ENCODE measurements around the gene ADM5. TPM values are rescaled to one million over a fixed set of nuclear protein-coding genes. Genes with fewer than 3 reads are reported as not detected.

The ADM5 gene
- total and polyA plus RNA-seq, 2 donors (not counting 1 experiment from before 2014, with no cell fraction given): 0.06 to 0.33 TPM

DNA sequence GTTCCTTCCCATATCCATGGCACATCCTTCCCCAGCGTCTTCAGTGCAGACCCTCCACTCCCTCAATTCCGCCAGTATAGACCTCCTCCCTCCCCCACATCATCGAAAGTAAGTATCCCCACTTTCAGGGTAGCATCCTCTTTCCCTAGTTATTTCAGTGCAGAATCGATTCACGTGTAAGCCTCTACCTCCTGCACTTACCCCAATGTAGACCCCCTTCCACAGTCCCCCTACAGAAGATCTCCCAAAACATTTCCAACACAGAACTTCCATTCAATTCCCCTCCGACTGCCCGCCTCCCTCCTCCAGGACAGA is 24.4 kb upstream of the ADM5 start:
- no peak for DNase-seq (ENCODE audit: low read depth in 2 of 2)
- peaks cover 16% of the 10 kb centered on the region for H3K79me2 ChIP-seq (ENCODE audit: control insufficient read depth, insufficient read depth, low read length)
- TF ChIP-seq, protein P1, sequence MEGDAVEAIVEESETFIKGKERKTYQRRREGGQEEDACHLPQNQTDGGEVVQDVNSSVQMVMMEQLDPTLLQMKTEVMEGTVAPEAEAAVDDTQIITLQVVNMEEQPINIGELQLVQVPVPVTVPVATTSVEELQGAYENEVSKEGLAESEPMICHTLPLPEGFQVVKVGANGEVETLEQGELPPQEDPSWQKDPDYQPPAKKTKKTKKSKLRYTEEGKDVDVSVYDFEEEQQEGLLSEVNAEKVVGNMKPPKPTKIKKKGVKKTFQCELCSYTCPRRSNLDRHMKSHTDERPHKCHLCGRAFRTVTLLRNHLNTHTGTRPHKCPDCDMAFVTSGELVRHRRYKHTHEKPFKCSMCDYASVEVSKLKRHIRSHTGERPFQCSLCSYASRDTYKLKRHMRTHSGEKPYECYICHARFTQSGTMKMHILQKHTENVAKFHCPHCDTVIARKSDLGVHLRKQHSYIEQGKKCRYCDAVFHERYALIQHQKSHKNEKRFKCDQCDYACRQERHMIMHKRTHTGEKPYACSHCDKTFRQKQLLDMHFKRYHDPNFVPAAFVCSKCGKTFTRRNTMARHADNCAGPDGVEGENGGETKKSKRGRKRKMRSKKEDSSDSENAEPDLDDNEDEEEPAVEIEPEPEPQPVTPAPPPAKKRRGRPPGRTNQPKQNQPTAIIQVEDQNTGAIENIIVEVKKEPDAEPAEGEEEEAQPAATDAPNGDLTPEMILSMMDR (conservative IDR thresholded peaks at IDR 0.05 in 1 of 2, IDR thresholded peaks at IDR 0.05 in 1 of 2; ENCODE audit: low read depth in 1 of 2, low read length in 2 of 2): no peak
- no peak for TF ChIP-seq EZH2 (IDR thresholded peaks at IDR 0.05; ENCODE audit: low read length, missing control alignments)
- H3K36me3 ChIP-seq (ENCODE audit: control insufficient read depth, insufficient read depth, low read length): peaks cover 13% of the 10 kb centered on the region
- H3K27ac ChIP-seq (ENCODE audit: insufficient read depth, low read length): peak overlapping the region; percentile 89
- H3K27me3 ChIP-seq (ENCODE audit: control insufficient read depth, insufficient read depth, low read length): no peaks in the 10 kb centered on the region
- peak overlapping the region; percentile 86 for H2AFZ ChIP-seq (ENCODE audit: low read length)
- H3K4me1 ChIP-seq (ENCODE audit: control insufficient read depth, extremely low read depth, insufficient read depth, low read length): peaks cover 5% of the 10 kb centered on the region
- H4K20me1 ChIP-seq (ENCODE audit: control insufficient read depth, extremely low read depth, insufficient read depth, low read length): no peaks in the 10 kb centered on the region
- H3K9me3 ChIP-seq (ENCODE audit: control insufficient read depth, insufficient read depth, low read depth, low read length): no peaks in the 10 kb centered on the region
- H3K4me2 ChIP-seq (ENCODE audit: extremely low read depth, insufficient read depth, low read length): peak overlapping the region; percentile 92
- peak overlapping the region; percentile 77 to 99 (median 90) for H3K4me3 ChIP-seq (replicated peaks in 1 of 4; ENCODE audit: control extremely low read depth in 1 of 4, insufficient read depth in 1 of 4, low read depth in 3 of 4, low read length in 4 of 4)
- peak overlapping the region; percentile 77 for H3K9ac ChIP-seq (ENCODE audit: insufficient read depth, low read length)

DNA sequence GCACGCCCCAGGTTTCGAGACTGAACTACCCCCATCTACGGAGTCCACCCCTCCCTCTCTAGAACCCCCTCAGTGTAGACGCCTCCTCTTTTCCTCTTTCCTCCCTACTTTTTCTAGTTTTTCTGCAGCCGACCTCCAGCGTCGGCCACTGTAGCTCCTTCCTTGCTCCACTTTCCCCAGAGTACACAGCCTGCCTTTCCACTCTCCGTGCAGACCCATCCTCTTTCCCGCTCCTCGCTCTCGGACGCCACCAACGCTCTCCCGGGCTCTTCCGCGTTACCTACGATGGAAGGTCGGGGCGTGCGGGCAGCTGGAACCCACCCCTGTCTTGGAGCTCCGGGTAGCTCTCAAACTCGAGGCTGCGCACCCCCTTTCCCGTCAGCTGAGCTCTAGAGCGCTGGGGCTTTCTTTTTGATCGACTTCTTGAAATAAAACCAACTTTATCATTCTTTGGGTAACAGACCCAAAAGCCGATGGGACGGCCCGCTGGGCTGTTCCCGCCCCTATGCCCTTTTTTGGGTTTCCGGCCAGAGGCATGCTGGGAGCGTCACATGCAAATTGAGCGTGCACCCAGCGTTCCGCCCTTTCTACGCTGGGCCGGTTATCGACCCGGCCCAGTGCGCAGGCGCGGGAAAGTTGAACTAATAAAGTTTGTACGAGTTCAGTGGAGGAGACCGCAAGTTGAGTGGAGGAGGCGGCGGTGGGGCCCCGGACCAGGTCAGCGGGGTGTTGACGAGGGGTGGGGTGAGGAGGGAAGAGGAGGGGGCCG is 23.9 kb upstream of the ADM5 start, which contains the start of the genes BCL2L12 and IRF3:
Gene BCL2L12, plus strand, starts transcription at position 583 of the 769 bp plus-strand sequence. CDS start 760 bp downstream, outside the sequence.
Gene IRF3, minus strand, starts transcription at position 507 of the 769 bp plus-strand sequence. CDS start 1,019 bp downstream, outside the sequence.
- H3K27me3 ChIP-seq (ENCODE audit: control insufficient read depth, insufficient read depth, low read length): no peaks in the 10 kb centered on the region
- no peaks in the 10 kb centered on the region for H3K9me3 ChIP-seq (ENCODE audit: control insufficient read depth, insufficient read depth, low read depth, low read length)
- peak within 1 kb of the TSS; percentile 77 to 99 (median 90) for H3K4me3 ChIP-seq (replicated peaks in 1 of 4; ENCODE audit: control extremely low read depth in 1 of 4, insufficient read depth in 1 of 4, low read depth in 3 of 4, low read length in 4 of 4)
- H4K20me1 ChIP-seq (ENCODE audit: control insufficient read depth, extremely low read depth, insufficient read depth, low read length): no peaks in the 10 kb centered on the region
- H3K36me3 ChIP-seq (ENCODE audit: control insufficient read depth, insufficient read depth, low read length): peaks cover 10% of the 10 kb centered on the region
- H3K4me1 ChIP-seq (ENCODE audit: control insufficient read depth, extremely low read depth, insufficient read depth, low read length): peaks cover 5% of the 10 kb centered on the region
- TF ChIP-seq, protein P1 (conservative IDR thresholded peaks at IDR 0.05 in 1 of 2, IDR thresholded peaks at IDR 0.05 in 1 of 2; ENCODE audit: low read depth in 1 of 2, low read length in 2 of 2): no peak
- peak within 1 kb of the TSS; percentile 77 for H3K9ac ChIP-seq (ENCODE audit: insufficient read depth, low read length)
- peaks cover 16% of the 10 kb centered on the region for H3K79me2 ChIP-seq (ENCODE audit: control insufficient read depth, insufficient read depth, low read length)
- peak within 1 kb of the TSS; percentile 86 for H2AFZ ChIP-seq (ENCODE audit: low read length)
- peak within 1 kb of the TSS; percentile 99 for H3K4me2 ChIP-seq (ENCODE audit: extremely low read depth, insufficient read depth, low read length)
- DNase-seq (ENCODE audit: low read depth in 2 of 2): peak; percentile 90 to 96
- H3K27ac ChIP-seq (ENCODE audit: insufficient read depth, low read length): peak within 1 kb of the TSS; percentile 89

DNA sequence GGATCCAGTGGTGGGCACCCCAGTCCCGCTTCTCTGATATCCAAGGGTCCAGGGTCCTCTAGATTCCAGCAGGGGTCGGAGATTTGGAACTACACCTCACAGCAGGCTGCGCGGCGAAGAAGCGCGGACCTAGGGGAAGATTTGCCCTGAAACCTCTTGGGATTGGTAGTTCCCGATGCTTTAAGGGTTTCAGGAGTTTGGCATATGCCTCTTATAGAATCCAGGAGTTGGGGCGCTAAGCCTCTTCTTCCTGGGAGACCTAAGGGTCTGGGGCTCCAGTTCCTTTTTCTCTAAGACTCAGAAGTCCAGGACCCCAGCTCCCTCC is 23.3 kb upstream of the ADM5 start:
- H3K9me3 ChIP-seq (ENCODE audit: control insufficient read depth, insufficient read depth, low read depth, low read length): no peaks in the 10 kb centered on the region
- peaks cover 5% of the 10 kb centered on the region for H3K4me1 ChIP-seq (ENCODE audit: control insufficient read depth, extremely low read depth, insufficient read depth, low read length)
- peak overlapping the region; percentile 89 for H3K27ac ChIP-seq (ENCODE audit: insufficient read depth, low read length)
- H4K20me1 ChIP-seq (ENCODE audit: control insufficient read depth, extremely low read depth, insufficient read depth, low read length): no peaks in the 10 kb centered on the region
- DNase-seq (ENCODE audit: low read depth in 2 of 2): peak in 1 of 2 donors; percentile 39
- peak overlapping the region; percentile 26 for H2AFZ ChIP-seq (ENCODE audit: low read length)
- peak overlapping the region; percentile 99 for H3K4me2 ChIP-seq (ENCODE audit: extremely low read depth, insufficient read depth, low read length)
- TF ChIP-seq, protein P1 (conservative IDR thresholded peaks at IDR 0.05 in 1 of 2, IDR thresholded peaks at IDR 0.05 in 1 of 2; ENCODE audit: low read depth in 1 of 2, low read length in 2 of 2): peak in 1 of 2 donors; percentile 2
- TF ChIP-seq EZH2 (IDR thresholded peaks at IDR 0.05; ENCODE audit: low read length, missing control alignments): no peak
- no peaks in the 10 kb centered on the region for H3K27me3 ChIP-seq (ENCODE audit: control insufficient read depth, insufficient read depth, low read length)
- H3K36me3 ChIP-seq (ENCODE audit: control insufficient read depth, insufficient read depth, low read length): peaks cover 10% of the 10 kb centered on the region
- peak overlapping the region; percentile 66 for H3K9ac ChIP-seq (ENCODE audit: insufficient read depth, low read length)
- peaks cover 16% of the 10 kb centered on the region for H3K79me2 ChIP-seq (ENCODE audit: control insufficient read depth, insufficient read depth, low read length)
- H3K4me3 ChIP-seq (replicated peaks in 1 of 4; ENCODE audit: control extremely low read depth in 1 of 4, insufficient read depth in 1 of 4, low read depth in 3 of 4, low read length in 4 of 4): peak overlapping the region; percentile 77 to 99 (median 90)

Data from fibroblast of lung (primary cell).